Transverse colon (tissue), 3 donors: Measurements from ENCODE around the gene PSG6.
"Not testable (repeated sequence)": the region's sequence is repeated elsewhere in the genome, so short reads cannot be mapped to it uniquely, and the experiment has no call there.

ENCODE experiments used
- CTCF ChIP-seq, 5 experiments: fragments of 200-600 bp in 3 of 5; fragments of 450-650 bp in 2 of 5; sonication (generic) in 3 of 5; IDR thresholded peaks; 1 replicate in 2 of 5; 2 replicates in 3 of 5; pipeline ENCODE4 v1.5.1; 2016 to 2017; ENCODE audit warnings: antibody characterized with exemption in 5 of 5, inconsistent platforms in 3 of 5, mild to moderate bottlenecking in 2 of 5, moderate library complexity in 1 of 5
- EP300 ChIP-seq: sonication (generic); formaldehyde crosslinking; IDR thresholded peaks from one replicate; pipeline ENCODE4 v1.6.1; 2017; ENCODE audit warnings: antibody characterized with exemption, low read depth
- POLR2A ChIP-seq: fragments of 450-650 bp; IDR thresholded peaks from one replicate; pipeline ENCODE4 v1.6.1; 2016; ENCODE audit warnings: antibody characterized with exemption, mild to moderate bottlenecking, moderate library complexity

- not testable (repeated sequence) for TF ChIP-seq EP300; CTCF (IDR thresholded peaks at IDR 0.05); POLR2A
These were observed 14.9 kb upstream of the PSG6 start for GRCh38 chr19:42932485-42933101.
